ENCODE measurements around the gene PCA3.

DNA sequence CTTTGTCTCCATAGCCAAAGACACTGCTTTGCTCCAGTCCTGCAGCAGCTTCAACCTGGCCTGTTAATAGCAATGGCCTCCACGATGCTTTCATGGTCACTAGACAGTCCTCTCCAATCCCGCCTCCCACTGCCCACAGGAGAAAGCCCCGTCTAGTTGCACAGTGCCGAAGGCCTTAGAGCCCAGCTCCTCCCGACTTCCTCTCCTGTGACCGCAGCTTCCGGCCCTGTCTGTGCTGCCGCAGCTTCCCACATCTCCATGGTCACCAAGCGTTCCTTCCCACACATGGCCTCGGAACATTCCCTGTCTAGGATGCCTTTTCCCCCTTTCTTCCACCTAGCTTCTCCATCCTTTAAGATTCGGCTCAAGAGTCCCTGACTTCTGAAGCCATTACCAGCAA lies 23.4 kb downstream of the PCA3 start:
- TF ChIP-seq, protein P1, sequence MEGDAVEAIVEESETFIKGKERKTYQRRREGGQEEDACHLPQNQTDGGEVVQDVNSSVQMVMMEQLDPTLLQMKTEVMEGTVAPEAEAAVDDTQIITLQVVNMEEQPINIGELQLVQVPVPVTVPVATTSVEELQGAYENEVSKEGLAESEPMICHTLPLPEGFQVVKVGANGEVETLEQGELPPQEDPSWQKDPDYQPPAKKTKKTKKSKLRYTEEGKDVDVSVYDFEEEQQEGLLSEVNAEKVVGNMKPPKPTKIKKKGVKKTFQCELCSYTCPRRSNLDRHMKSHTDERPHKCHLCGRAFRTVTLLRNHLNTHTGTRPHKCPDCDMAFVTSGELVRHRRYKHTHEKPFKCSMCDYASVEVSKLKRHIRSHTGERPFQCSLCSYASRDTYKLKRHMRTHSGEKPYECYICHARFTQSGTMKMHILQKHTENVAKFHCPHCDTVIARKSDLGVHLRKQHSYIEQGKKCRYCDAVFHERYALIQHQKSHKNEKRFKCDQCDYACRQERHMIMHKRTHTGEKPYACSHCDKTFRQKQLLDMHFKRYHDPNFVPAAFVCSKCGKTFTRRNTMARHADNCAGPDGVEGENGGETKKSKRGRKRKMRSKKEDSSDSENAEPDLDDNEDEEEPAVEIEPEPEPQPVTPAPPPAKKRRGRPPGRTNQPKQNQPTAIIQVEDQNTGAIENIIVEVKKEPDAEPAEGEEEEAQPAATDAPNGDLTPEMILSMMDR (IDR thresholded peaks at IDR 0.05 in 4 of 5, conservative IDR thresholded peaks at IDR 0.05 in 1 of 5), result no peak
- no peak for TF ChIP-seq POLR2A (IDR thresholded peaks at IDR 0.05)
